NCI-H1048 (cell line): ENCODE measurements around the gene NTM.
"Not testable (repeated sequence)": the region's sequence is repeated elsewhere in the genome, so short reads cannot be mapped to it uniquely, and the experiment has no call there.

Experiments
- DNase-seq: peaks from one replicate; lab custom pipeline; 2025; lab: John Stamatoyannopoulos, UW

The NTM gene

GRCh38 chr11:131422029-131422428, 51.6 kb downstream of the NTM start:
- DNase-seq, result no peak

- DNase-seq, result no peak
These were observed 52.1 kb downstream of the NTM start for GRCh38 chr11:131422496-131422895.

GRCh38 chr11:131423688-131424087, 53.3 kb downstream of the NTM start:
- DNase-seq, result peak; percentile 1

GRCh38 chr11:131424257-131424876, 54.0 kb downstream of the NTM start:
- DNase-seq, result not testable (repeated sequence)

- DNase-seq, result no peak
These were observed 54.9 kb downstream of the NTM start for GRCh38 chr11:131425285-131425684.

GRCh38 chr11:131428853-131429252, 58.4 kb downstream of the NTM start:
- DNase-seq, result no peak

GRCh38 chr11:131430473-131431208, 60.2 kb downstream of the NTM start:
- no peak for DNase-seq

- no peak for DNase-seq
These were observed 70.8 kb downstream of the NTM start for GRCh38 chr11:131441051-131441810.

GRCh38 chr11:131446590-131447275, 76.3 kb downstream of the NTM start:
- no peak for DNase-seq

GRCh38 chr11:131447277-131447815, 76.9 kb downstream of the NTM start:
- DNase-seq, result no peak

- DNase-seq, result no peak
These were observed 77.5 kb downstream of the NTM start for GRCh38 chr11:131447898-131448297.

- DNase-seq, result no peak
These were observed 78.9 kb downstream of the NTM start for GRCh38 chr11:131449036-131450019.

GRCh38 chr11:131454490-131454889, 84.1 kb downstream of the NTM start:
- DNase-seq, result no peak

GRCh38 chr11:131454989-131455388, 84.6 kb downstream of the NTM start:
- DNase-seq, result no peak

GRCh38 chr11:131455843-131456704, 85.7 kb downstream of the NTM start:
- DNase-seq, result no peak

GRCh38 chr11:131457163-131457562, 86.7 kb downstream of the NTM start:
- DNase-seq, result no peak

GRCh38 chr11:131458421-131458820, 88.0 kb downstream of the NTM start:
- DNase-seq, result no peak

GRCh38 chr11:131460931-131461330, 90.5 kb downstream of the NTM start:
- DNase-seq, result no peak

GRCh38 chr11:131462622-131463021, 92.2 kb downstream of the NTM start:
- no peak for DNase-seq

- DNase-seq, result no peak
These were observed 92.7 kb downstream of the NTM start for GRCh38 chr11:131463162-131463561.
